ENCODE measurements around the gene SMARCB1.

GRCh38 chr22:23822101-23822671 lies 35.4 kb downstream of the SMARCB1 start:
- TF ChIP-seq EP300 (IDR thresholded peaks at IDR 0.05) (no peak), CTCF (IDR thresholded peaks at IDR 0.05) (no peak), POLR2A (IDR thresholded peaks at IDR 0.05; ENCODE audit: low read depth) (no peak)
